ENCODE data around the gene HOXC5. TPM values are rescaled to one million over a fixed set of nuclear protein-coding genes. Genes with fewer than 3 reads are reported as not detected.

The HOXC5 gene
- total and polyA plus RNA-seq, 9 donors: 1.8 to 11.0 (median 2.9) TPM

DNA sequence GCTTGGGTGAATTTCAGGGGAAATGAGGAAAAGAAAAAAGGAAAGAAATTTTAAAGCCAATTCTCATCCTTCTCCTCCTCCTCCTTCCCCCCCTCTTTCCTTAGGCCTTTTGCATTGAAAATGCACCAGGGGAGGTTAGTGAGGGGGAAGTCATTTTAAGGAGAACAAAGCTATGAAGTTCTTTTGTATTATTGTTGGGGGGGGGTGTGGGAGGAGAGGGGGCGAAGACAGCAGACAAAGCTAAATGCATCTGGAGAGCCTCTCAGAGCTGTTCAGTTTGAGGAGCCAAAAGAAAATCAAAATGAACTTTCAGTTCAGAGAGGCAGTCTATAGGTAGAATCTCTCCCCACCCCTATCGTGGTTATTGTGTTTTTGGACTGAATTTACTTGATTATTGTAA is 22.7 kb downstream of the HOXC5 start:
- WGBS, 3 donors: 41 to 56% (median 52%) methylated on average over 2 of the region's 2 CpGs
- intact Hi-C loops (cut with DNase I): no loop called here
- no peaks in the 10 kb centered on the region for H3K9me3 ChIP-seq
- H3K27me3 ChIP-seq: no peaks in the 10 kb centered on the region
- H3K4me1 ChIP-seq (ENCODE audit: insufficient read depth): peaks cover 7% of the 10 kb centered on the region
- no peak overlapping the region for H3K27ac ChIP-seq
- H3K36me3 ChIP-seq: no peaks in the 10 kb centered on the region
- H3K4me3 ChIP-seq: no peak overlapping the region
- TF ChIP-seq CTCF (IDR thresholded peaks at IDR 0.05) (no peak), EP300 (IDR thresholded peaks at IDR 0.05) (no peak), POLR2A (IDR thresholded peaks at IDR 0.05) (no peak)
- no peak for DNase-seq

- H3K4me3 ChIP-seq: no peak overlapping the region
- H3K27me3 ChIP-seq: no peaks in the 10 kb centered on the region
- intact Hi-C loops (cut with DNase I): no loop called here
- H3K27ac ChIP-seq: no peak overlapping the region
- TF ChIP-seq EP300 (IDR thresholded peaks at IDR 0.05): no peak
- TF ChIP-seq POLR2A (IDR thresholded peaks at IDR 0.05): no peak
- no peak for TF ChIP-seq CTCF (IDR thresholded peaks at IDR 0.05)
- H3K9me3 ChIP-seq: no peaks in the 10 kb centered on the region
- H3K36me3 ChIP-seq: no peaks in the 10 kb centered on the region
- H3K4me1 ChIP-seq (ENCODE audit: insufficient read depth): peaks cover 7% of the 10 kb centered on the region
- DNase-seq: no peak
Observed at GRCh38 chr12:54056110-54056509, 23.3 kb downstream of the HOXC5 start.

- no peaks in the 10 kb centered on the region for H3K9me3 ChIP-seq
- no peak for DNase-seq
- H3K27ac ChIP-seq: no peak overlapping the region
- no peak overlapping the region for H3K4me3 ChIP-seq
- peaks cover under 1% of the 10 kb centered on the region for H3K4me1 ChIP-seq (ENCODE audit: insufficient read depth)
- no peaks in the 10 kb centered on the region for H3K36me3 ChIP-seq
- intact Hi-C loops (cut with DNase I): no loop called here
- 82 to 86% (median 85%) methylated on average over 14 of the region's 14 CpGs for WGBS, 3 donors
- no peak for TF ChIP-seq POLR2A (IDR thresholded peaks at IDR 0.05)
- H3K27me3 ChIP-seq: no peaks in the 10 kb centered on the region
Observed at GRCh38 chr12:54058128-54058768, 25.4 kb downstream of the HOXC5 start.

GRCh38 chr12:54059668-54060067 is 26.8 kb downstream of the HOXC5 start:
- H3K4me1 ChIP-seq (ENCODE audit: insufficient read depth): no peaks in the 10 kb centered on the region
- no peak for DNase-seq
- H3K36me3 ChIP-seq: no peaks in the 10 kb centered on the region
- H3K4me3 ChIP-seq: no peak overlapping the region
- H3K27me3 ChIP-seq: no peaks in the 10 kb centered on the region
- no peaks in the 10 kb centered on the region for H3K9me3 ChIP-seq
- no peak for TF ChIP-seq EP300 (IDR thresholded peaks at IDR 0.05)
- no peak for TF ChIP-seq POLR2A (IDR thresholded peaks at IDR 0.05)
- no peak for TF ChIP-seq CTCF (IDR thresholded peaks at IDR 0.05)
- no peak overlapping the region for H3K27ac ChIP-seq
- intact Hi-C loops (cut with DNase I): no loop called here
- 53 to 70% (median 66%) methylated on average over 7 of the region's 7 CpGs for WGBS, 3 donors

DNA sequence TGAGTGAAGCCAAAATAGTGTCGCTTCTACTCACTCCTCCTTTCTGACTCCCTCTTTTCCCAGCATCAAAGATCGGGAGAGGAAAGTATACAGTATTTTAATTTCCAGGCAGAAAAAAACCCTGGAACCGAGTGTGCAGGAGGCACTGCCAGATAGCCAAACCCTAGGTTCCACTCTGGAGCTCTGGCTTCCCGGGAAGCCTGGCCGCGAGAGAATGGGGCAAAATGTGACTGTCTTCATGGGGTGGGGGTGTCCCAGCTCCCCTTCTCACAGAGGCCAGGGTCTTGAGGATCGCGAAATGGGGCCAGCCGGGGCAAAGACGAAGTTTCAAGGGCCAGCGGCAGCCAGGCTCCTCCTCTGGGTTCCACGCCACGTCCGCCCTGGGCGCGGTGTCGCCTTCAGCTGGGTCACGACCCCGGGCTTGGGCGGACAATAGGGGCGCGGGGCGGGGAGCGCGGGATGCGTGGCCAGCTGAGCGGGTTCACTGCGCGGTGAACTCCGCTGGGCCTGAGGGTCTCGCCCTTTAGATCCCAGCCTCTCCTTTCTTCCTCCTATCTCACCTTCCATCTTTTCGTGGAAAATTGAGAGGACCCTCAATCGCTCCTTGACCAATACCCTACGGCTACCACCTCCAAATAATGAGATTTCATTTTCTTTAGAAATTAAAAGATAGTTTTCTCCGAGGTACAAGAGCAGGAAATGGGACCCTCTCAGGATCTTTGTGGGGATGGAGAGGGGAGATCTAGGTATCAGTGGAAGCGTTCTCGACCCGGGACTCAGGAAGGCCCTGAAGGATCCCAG is 27.5 kb downstream of the HOXC5 start:
- no peak for TF ChIP-seq POLR2A (IDR thresholded peaks at IDR 0.05)
- TF ChIP-seq CTCF (IDR thresholded peaks at IDR 0.05): no peak
- TF ChIP-seq EP300 (IDR thresholded peaks at IDR 0.05): no peak
- DNase-seq: no peak

More for the DNA sequence above, 27.5 kb downstream of the HOXC5 start:
- Histone ChIP-seq H3K9me3 (no peaks in the 10 kb centered on the region), H3K27me3 (no peaks in the 10 kb centered on the region), H3K4me3 (no peak overlapping the region), H3K27ac (no peak overlapping the region), H3K36me3 (no peaks in the 10 kb centered on the region), H3K4me1 (ENCODE audit: insufficient read depth) (no peaks in the 10 kb centered on the region)
- intact Hi-C loops (cut with DNase I): no loop called here
- WGBS, 3 donors: 78 to 86% (median 84%) methylated on average over 38 of the region's 38 CpGs
